EL (cell line): ENCODE data around the gene ZNF423.

ENCODE experiments used
- DNase-seq: peaks from one replicate; pipeline ENCODE4 v3.0.0-alpha.2; 2016

The ZNF423 gene

DNA sequence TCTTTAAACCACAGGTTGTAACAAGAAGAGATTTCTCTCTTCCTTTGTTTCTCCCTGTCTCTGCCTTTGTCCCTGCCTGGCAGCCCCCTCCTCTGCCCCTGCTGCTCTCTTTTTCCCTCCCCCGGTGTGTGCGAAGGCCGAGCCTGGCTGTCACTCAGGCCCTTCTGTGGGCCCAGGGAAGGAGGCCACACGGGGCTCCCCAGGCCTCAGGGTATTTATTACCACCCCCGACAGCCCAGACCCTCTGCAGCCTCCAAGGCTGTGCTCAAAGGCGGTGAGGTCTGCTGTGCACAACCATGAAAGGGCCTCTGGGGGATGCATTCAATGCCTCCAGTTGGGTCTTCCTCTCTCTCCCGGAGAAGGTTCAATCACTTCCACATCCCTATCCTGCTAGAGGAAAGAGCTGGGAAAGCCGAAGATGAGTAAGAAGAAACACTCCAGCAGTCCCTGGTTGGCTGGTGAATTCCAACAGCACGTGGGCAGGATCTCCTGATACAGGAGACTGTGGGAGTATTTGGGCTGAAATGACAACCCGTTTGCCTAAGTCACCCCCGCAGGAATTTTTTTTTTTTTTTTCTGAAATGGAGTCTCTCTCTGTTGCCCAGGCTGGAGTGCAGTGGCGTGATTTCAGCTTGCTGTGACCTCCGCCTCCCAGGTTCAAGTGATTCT lies 34.2 kb downstream of the ZNF423 start:
- no peak for DNase-seq

DNA sequence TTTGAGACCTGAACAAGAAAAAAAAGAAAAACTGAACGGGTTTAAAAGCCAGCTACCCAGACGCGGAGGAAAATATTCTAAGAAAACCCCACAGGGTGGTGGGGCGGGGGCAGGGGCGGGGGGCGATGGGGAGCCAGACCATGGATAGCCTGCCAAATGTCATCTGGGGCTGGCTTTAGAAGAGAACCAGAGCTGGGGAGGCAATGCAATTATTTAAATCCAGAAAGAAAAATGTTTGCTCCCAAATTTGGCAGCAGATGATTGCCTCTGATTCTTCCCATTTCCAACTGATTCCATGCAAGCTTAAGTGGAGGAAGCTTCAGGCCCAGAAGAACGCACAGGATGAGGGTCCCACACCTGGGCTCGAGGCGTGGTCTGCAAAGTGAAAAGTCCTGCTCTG lies 34.8 kb downstream of the ZNF423 start:
- DNase-seq = no peak

DNA sequence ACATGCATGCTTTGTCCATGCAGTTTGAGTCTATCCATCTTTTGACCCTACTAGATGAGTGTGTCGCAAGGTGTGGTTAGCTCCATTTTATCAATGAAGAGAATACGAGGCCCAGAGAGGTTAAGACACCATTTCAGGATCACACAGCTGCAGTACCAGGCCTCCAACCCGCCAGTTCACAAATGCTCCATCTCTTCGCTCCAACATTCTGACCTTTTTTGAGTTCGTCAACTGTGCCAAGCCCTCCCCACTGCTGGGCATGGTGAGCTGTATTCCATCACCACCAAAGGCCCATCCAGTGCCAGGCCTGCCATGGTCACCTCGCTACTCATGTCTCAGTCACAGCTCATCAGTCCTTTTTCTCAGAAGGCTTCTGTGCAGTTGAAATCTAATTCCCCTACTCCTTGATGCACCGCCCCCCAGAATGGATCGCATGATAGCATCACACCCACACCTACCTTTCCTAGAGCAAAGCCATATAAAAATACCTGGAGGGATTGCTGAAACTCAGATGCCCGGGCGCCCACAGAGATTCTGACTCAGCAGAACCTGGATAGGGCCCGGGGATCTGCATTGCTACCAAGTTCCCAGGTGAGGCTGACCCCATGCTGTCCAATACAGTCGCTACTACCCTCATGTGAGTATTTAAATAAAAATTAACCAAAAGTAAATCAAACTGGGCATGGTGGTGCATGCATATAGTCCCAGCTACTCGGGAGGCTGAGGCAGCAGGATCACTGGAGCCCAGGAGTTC lies 38.0 kb downstream of the ZNF423 start:
- no peak for DNase-seq

DNA sequence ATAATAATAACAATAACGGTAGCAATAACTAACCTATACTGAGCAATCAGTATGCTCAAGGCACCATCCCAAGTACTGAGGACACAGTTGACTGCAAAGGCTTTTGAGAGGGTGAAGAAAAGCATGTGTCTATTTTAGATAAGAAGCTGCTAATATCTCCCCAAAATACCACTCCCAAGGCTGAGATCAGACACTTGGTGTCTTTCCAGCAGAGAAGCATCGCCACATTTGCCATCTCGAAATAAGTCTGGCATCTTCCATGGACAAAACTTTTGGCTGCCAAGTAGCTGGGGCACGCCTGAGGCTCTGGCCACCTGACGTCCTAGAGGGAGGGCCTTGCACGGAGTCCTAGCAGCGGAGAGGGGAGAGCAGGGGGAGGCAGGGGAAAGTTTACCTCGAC lies 39.0 kb downstream of the ZNF423 start:
- no peak for DNase-seq

DNA sequence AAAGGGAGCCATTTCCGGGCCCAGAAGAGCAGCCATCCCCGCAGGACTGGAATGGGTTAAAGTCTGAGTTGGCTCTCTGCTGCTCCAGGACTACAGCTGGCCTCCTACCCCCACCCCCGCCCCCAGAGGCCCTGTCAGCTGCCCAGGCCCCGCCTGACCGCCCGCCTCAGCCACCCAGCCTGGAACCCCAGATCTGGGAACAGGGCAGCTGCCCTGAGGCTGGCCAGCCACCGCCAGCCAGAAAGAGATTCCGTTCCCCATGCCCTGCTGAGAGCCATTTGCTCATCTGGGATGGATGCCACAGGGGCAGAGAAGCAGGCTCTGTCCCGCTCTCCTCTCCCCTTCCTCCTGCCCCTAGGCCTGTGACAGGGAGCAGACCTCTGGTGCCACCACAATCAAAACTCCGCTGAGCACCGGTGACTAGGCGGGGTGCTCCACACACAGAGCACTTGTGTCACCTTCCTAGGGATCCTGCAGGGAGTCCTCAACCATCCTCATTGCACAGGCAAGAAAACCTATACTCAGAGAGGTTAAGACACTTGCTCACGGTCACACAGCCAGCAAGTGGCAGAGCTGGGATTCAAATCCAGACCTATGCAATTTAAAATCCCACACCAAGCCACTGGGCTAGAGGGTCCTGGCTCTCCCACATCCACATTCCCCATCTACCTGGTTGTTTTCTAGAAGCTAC lies 44.1 kb downstream of the ZNF423 start:
- DNase-seq = no peak

DNA sequence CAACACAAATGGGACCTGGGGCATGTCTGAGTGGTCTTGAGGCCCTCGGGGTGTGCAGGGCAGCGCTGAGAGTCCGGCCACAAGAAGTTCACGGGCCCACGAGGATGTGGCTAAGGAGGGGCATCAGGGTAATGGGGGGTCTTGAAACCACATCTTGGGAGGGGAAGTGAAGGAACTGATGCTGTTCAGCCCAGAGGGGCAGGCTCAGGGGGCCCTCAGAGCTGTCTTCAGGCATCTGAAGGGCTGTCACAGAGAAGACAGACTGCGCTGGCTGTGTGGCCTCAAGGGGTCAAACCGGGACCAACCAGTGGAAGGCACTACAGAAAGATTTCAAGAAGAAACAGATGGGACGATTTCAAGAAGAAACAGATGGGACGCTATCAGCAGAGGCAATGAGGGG lies 45.1 kb downstream of the ZNF423 start:
- no peak for DNase-seq

DNA sequence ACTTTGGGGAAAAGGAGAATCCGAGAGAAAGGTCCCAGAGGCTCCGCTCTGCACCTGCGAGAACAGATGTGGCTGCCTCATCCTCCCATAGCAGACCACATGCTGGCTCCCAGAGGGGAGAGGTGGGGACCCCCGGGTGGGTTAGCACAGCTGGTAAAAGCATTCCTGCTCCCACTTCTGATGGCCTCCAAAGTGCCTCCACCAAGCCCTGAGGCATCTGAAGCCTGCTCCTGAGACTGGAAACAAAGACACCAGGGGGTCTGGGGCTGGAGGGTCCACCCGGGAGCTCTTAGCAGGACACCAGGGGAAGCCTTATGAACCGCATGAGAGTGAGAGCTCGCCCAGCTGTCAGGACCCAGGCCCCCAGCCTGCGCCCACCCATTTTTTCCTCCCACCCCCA lies 46.4 kb downstream of the ZNF423 start:
- no peak for DNase-seq

DNA sequence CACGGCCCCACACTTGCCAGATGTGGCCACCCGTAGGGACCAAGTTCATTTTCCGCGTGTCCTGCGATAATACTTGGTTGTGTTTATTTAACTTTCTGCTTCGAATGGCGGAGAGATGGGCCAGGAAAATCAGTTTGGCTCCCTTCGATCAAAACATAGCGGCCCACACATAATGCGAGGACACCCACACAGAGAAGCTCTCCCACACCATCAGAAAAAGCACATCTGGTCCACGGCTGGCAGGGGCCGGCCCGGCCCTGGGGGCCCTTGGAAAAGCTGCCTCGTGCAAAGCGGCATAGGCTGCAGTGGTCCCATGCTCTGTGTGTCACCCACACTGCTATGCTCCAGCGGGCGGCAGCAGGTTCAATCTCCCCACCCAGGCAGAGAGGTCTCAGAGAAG lies 46.9 kb downstream of the ZNF423 start:
- DNase-seq = no peak

DNA sequence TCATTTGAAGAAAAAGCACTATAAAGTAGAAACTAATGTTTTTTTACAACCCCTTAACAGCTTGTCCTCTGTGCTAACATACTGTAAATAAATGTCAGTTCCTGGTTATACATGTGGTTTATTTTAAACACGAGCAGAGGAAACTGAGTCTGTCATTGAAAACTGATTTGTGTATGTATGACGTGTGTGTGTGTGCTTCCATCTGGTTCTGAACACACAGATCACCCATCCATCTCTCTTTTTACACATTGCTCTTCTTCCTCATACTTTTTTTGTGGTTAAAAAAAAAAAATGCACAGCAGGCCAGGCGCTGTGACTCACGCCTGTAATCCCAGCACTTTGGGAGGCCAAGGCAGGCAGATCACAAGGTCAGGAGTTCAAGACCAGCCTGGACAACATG lies 49.5 kb downstream of the ZNF423 start:
- DNase-seq = peak; percentile 5

DNA sequence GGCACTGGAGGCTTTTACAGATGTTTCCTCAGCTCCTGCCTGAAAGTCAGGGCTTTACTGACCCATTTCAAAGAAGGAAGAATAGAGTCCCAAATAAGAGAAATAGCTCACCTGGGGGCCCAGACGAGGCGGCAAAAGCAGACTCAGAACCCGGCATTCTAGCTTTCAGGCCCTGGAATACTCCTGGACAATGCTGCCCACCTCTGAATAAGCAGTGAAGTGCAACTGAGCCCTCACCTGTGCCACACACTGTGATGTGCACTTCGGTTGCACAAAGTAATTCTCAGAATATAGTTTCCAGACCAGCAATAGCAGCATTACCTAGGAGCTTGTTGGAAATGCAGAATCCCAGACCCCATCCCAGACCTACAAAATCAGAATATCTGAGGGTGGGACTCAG lies 54.6 kb downstream of the ZNF423 start:
- DNase-seq = no peak

DNA sequence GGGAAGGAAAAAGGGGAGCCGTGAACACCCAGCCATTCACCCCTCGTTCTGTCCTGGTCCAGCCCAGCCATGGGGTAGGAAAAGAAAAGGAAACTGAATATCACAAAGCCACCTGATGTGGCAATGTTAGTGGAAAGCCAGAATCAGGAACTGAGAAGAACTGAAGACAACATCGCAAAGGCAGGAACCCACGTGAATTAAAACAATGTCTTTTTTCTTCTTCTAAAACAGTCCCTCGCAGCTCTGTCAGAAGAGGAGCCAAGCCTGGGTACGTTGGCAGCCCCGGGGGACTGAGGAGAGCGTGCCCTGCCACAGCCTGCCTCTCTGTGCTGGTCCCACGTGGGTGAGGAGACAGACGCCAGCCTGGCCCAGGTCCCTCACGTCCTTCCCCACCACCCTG lies 55.0 kb downstream of the ZNF423 start:
- no peak for DNase-seq

DNA sequence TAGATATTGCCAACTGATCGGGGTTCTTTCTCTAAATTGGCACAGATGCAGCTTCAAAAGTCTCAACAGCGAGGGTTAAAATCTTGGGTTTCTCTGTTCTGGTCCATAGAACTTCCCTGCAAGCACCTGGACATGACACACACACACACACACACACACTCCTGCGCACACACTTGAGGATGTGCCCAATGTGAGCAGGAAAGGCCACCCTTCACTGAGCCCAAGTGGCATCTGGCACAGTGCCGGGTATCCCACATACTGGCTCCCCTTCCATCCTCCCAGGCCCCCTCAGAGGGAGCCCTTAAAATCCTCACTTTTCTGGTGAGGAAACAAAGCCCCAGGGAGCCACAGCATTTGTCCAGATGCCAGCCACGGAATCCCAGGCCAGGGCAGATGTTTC lies 55.5 kb downstream of the ZNF423 start:
- DNase-seq = no peak

DNA sequence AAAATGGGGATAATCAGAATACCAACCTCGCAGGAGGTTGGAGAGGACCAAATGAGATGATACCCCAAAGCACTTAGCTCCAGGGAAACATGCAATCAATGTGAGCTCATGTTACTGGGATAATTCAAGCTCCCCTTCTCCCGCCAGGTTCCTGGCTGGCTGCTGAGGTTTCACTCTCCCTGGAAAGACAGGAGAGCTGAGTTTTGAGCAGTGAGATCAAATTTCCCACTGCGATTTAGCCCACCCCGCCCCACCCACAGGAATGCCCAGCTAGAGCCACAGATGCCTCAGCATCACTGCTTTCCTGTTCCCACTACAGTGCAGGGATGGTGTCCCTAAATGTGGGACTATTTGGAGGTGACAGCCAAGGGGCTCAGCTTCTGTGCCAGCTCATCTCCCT lies 56.7 kb downstream of the ZNF423 start:
- DNase-seq = no peak

DNA sequence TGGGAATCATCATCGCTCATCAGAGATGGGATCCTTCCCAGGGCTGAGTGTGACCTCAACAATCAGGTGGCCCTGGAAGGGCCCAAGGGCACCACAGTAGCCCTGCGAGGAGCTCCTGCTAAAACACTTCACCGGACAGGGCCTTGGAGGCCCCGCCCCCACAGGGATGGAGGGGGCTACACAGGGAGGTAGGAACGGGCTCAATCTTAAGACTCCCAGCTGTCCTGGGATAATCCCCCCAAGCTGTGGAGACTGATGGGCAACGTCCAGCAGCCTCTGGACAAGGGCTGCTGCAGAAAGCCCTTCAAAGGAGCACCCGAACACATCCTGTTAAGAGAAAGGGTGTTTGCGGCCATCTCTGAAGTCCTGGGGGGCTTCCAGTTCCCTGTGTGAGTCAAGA lies 60.4 kb downstream of the ZNF423 start:
- DNase-seq = no peak

DNA sequence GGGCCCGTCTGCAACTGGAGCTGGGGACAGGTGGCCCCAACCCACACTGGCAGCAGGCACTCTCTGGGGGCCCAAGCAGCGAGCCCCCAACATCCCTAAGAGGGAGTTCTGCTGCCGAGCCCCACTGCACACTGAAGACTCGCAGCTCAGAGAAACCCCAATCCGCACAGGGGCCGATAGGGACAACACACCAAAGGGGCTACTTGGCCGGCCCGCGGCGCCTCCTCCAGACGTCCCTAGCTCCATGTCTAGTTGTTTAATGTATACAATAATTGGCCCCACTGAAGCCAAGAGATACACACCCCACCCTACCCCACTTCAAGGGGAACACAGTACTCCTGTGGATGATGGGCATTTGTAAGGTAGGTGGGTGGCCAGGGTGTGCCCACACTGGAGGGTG lies 62.7 kb downstream of the ZNF423 start:
- DNase-seq = no peak

DNA sequence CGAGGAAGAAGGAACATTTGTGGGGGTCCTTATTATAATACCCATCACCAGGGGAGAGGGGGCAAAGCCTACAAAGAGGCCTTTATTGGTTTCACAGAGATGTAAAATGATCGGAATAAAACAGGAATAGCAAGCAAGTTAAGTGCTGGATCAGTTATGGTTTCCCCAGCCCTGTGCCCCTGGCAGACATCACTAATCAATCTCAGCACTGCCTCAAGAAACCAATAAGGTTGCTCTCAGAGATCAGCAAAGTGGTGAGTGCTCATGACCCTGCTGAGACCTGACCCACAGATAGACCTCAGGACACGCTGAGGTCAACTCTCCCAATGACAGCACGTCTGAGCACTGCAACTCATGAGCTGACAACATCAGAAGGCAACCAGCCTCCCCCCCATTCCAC lies 66.3 kb downstream of the ZNF423 start:
- no peak for DNase-seq

DNA sequence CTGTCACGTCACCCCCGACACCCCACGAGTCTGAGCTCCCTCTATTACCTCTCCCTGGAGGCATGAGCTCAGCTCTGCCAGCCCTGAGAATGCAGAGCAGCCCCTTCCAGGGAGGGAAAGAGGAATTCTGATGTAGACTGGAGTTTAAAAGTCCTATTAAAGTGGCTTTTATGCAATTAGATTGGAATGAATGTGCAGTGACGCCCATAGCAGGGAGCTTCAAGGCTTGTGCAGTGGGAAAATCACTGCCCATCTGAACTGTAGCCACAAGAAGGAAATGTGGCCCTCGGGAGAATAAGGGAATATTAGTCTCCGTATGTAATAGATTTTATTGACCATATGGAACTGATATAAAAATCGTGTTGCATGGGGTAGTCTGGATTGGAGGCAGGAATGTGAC lies 66.9 kb downstream of the ZNF423 start:
- no peak for DNase-seq

DNA sequence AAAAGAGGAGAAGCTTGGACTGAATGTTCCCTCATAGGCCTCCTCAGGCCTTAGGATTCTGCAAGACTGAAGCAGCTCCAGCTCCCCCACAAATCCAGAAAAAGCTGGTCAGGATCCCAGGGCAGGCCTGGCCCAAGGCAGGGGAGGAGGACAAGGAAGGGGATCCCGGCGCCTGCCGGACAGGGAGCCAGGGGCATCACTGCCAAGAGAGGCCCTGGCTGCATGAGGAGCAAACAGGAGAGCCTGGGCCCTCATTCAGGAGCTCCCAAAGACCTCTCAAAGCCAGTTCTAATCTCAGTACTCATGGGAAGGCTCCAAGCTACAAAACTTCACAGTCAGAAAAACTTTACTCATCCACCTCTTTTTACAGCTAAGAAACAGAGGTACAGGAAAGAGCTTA lies 67.3 kb downstream of the ZNF423 start:
- DNase-seq = no peak

DNA sequence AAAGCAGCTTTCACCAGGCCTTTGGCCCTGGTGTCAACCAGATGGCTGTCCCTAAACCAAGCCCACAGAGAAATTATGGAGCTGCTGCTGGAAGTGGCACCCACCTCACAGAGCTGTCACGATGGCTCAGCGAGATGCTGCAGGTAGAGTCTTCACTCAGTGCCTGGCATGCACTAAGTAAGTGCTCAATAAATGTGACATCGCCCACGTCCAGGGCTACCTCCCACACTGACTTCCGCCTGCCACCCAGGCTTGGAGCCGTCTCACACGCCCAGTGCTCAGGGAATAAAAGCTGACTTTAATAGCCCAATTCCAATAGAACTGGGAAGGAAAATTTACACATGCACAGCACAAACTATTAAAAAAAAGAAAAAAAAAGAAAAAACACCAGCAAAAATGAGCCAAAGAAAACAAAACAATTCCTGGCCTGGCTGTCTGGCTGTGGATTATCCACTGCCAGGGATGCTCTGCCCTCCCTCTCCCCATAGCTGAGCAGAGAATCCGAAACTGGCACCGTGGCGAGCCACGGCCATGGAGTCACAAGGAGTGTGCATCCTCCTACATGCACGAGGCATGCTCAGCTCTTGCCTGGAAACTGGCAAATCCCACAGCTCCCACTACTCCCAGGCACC lies 68.9 kb downstream of the ZNF423 start:
- no peak for DNase-seq

DNA sequence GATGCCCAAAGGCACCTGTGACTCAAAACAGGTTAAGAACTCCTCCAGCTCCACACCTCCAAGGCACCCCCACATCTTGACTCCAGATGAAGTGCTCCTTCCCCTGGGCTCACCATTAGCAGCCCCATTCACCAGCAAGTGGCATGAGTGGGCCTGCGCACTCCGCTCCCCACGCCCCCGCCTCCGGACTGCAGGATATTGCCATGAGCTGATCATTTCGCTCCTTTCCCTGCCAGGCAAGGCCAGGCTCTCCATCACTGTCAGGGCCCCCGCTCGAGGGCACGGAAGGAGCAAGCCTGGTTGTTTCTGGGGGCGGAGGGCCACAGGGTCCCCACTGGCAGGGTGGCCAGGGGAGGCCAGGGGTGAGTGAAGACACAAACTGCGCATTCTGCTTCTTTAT lies 69.9 kb downstream of the ZNF423 start:
- no peak for DNase-seq

DNA sequence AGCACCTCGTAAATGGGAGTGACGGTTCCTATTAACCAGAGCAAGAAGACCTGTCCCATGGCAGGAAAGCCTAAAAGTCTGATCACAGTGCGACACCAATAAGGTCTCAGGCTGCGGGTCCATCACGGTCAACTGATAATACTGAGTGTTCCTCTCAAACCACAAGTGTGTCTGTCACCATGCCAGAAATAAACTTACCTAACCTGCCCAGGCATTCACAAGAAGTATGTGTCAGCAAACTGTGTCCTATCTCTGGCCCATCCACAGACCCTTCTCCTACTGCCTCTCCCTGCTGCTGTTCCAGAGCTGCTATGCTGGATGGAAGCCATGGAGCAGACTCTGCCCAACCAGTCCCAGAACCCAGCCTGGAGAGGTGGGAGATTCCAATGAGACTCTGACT lies 73.5 kb downstream of the ZNF423 start:
- DNase-seq = no peak

DNA sequence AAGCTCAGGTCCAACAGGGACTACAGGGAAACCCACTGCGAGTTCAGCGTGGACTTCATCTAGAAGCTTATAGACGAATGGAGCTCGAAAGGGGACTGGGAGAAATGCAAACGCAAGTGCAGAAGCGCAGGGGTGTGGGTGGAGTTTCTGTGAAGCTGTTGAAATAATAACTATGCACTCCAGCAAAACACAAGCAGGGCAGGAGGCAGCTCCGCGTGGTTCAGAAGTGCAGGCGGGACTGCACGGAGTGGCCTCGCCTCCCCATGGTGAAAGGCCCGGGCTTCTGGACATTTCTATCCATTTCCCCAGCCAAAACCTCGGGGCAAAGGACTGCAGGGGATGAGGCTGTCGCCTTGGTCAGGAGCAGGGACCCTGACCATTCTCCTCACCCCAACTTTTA lies 74.5 kb downstream of the ZNF423 start:
- DNase-seq = no peak

DNA sequence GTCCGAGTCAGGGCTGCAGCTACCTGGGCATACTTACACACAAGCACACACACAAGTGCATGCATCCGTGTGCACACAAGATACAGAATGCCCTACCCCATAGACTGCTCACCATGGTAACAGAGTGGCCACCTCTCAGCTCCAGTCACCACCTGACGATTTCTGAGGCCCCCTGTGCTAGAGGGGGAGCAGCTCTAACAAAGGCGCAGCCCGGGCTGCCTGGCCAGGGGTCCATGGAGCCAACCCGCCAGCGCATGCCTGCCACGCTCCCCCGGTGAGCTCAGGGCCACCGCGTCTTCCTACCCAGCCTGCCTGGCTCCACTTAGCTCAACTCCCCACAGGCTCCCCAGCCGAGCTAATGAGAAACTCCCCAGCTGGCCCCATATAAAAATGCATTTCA lies 75.5 kb downstream of the ZNF423 start:
- no peak for DNase-seq

DNA sequence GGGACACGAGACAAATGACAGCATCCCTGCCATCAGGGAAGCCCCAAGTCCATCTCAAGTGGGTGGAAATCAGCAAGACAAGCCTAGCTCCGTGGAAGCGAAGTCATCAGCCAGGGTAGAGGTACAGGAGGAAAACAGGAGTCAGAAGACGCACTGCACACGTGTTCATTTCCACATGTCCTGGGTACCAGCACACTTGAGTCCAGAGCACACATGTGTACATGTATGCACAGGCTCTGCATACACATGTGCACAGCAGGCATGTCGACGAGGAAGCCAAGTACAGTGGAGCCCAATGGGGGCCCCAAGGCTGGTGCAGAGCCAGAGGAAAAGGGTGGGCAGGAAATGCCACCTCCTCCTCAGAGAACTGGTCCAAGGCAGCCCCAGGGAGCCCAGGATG lies 75.9 kb downstream of the ZNF423 start:
- no peak for DNase-seq
